HCT116 (cell line): Measurements from ENCODE around the gene AGRP.

Experiments used
- CTCF ChIP-seq, 3 experiments: fragments of 200-600 bp in 1 of 3; sonication (generic) in 1 of 3; IDR thresholded peaks in 2 of 3; conservative IDR thresholded peaks in 1 of 3; 2 replicates each; pipeline ENCODE4 v1.5.1; 2012 to 2017; ENCODE audit warnings: low read depth in 2 of 3, low read length in 2 of 3, antibody characterized with exemption in 1 of 3, borderline replicate concordance in 1 of 3, control low read depth in 1 of 3, mild to moderate bottlenecking in 1 of 3, mixed read lengths in 1 of 3, mixed run types in 1 of 3, moderate library complexity in 1 of 3; ENCODE audit not compliant: insufficient read depth in 1 of 3
- EZH2 ChIP-seq: fragments of 200-600 bp; sonication (generic); IDR thresholded peaks from 2 replicates; pipeline ENCODE4 v1.6.1; 2017; ENCODE audit warnings: antibody characterized with exemption, mixed run types

GRCh38 chr16:67461600-67462278 lies 21.6 kb downstream of the AGRP start:
- no peak for TF ChIP-seq EZH2
- TF ChIP-seq CTCF (IDR thresholded peaks at IDR 0.05 in 2 of 3, conservative IDR thresholded peaks at IDR 0.05 in 1 of 3; ENCODE audit: borderline replicate concordance in 1 of 3, insufficient read depth in 1 of 3, low read depth in 2 of 3, low read length in 2 of 3), result no peak
